AG10803 (cell line): ENCODE measurements around the gene TGM1.

Experiments used
- DNase-seq: peaks from one replicate; pipeline ENCODE4 v3.0.0; 2010; ENCODE audit warnings: low read depth
- H3K4me3 ChIP-seq: 2 replicates; pipeline ENCODE4 v1.5.1; 2011; ENCODE audit warnings: mild to moderate bottlenecking, low read length, control low read depth
- TF ChIP-seq, protein P1 (sequence below): conservative IDR thresholded peaks from 2 replicates; pipeline ENCODE4 v1.5.1; 2011; ENCODE audit warnings: mild to moderate bottlenecking, low read length, control low read depth, inconsistent platforms

The TGM1 gene

DNA sequence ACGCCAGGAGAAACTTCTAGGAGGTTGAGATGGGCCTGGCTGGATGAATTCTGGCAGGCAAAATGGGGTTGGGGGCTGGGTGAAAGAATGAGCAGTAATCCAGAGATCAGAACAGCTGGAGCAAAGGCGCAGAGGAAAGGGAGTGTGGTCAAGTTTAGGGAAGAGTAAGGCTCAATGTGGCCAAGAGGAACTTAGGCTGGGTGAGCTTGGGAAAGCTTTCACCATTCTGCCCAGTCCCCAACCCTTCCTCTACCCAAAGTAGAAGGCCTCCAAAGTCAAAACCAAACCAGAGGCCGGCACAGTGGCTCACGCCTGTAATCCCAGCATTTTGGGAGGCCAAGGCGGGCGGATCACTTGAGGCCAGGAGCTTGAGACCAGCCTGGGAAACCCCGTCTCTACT, 18.7 kb upstream of the TGM1 start:
- H3K4me3 ChIP-seq, result no peak overlapping the region
- DNase-seq, result no peak
- TF ChIP-seq, protein P1, sequence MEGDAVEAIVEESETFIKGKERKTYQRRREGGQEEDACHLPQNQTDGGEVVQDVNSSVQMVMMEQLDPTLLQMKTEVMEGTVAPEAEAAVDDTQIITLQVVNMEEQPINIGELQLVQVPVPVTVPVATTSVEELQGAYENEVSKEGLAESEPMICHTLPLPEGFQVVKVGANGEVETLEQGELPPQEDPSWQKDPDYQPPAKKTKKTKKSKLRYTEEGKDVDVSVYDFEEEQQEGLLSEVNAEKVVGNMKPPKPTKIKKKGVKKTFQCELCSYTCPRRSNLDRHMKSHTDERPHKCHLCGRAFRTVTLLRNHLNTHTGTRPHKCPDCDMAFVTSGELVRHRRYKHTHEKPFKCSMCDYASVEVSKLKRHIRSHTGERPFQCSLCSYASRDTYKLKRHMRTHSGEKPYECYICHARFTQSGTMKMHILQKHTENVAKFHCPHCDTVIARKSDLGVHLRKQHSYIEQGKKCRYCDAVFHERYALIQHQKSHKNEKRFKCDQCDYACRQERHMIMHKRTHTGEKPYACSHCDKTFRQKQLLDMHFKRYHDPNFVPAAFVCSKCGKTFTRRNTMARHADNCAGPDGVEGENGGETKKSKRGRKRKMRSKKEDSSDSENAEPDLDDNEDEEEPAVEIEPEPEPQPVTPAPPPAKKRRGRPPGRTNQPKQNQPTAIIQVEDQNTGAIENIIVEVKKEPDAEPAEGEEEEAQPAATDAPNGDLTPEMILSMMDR, result no peak

DNA sequence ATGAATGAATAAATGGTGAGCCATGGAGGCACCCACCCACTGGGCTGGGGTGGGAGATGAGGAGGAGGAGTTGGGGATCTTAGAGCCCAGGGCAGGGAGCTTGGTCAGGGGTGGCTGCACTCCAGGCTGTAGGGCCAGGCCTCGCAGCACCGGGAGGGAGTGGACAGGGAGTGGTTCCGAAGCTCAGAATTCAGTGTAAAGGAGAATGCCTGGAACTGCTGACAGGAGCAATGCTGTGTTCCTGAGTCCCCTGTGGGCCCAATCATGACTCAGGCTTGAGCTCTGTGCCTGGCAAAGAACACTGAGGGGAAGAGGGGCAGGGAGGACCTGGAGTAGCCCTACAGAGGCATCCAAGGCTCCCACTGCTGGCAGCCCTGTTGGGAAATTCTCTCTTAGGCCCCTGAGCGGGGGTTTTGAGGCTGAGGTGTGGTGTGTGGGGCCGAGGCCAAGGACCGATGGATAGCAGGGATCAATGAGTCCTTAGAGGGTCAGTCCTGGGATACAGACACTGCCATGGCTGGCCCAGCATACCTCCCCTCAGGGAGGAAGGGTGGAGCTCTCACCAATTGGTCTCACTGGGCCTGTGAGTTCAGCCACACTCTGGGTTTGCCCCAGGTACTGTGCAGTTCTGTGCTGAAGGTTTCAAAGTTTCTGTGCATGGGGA, 18.0 kb upstream of the TGM1 start:
- TF ChIP-seq, protein P1, result no peak
- no peak overlapping the region for H3K4me3 ChIP-seq
- no peak for DNase-seq

DNA sequence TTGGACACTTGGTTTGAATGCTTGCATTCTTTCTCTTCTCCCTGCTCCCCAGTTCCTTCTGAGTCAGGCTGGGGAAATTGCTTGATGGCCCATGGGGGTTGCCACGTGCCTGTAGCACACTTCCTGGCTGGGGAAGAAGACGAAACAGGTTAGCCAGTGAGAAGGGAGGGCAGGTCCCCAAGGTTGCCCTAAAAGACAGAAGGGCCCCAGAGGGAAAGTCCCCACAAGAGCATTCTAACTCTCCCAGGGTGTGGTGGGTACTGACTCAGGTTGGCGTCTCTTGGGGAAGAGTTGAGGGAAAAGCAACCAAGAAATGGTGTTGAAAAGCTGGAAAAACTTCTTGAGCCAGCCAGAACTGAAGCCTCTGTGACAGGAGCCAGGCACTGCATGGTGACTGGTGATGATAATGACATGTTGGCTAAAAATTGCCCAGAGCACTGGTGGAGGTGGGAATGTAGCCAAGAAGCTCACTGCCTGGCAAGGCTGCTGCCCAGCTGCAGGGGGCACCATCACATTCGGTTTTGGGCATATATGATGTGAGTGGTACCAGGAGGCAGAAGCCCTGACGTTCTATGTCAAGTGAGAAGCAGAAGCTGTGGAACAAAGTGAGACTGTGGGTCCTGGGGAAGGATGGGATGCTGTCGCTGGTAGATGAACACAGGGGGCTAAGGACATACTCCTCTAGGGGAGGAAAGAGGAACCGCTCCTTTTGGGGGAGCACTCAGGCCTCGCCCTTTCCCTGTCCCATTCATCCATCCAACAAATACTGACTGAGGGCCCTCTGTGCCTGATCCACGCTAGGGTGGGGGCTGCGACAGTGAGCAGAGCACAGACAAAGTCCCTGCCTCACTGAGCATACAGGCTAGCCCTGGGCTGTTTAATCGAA, 16.6 kb upstream of the TGM1 start:
- no peak for DNase-seq

DNA sequence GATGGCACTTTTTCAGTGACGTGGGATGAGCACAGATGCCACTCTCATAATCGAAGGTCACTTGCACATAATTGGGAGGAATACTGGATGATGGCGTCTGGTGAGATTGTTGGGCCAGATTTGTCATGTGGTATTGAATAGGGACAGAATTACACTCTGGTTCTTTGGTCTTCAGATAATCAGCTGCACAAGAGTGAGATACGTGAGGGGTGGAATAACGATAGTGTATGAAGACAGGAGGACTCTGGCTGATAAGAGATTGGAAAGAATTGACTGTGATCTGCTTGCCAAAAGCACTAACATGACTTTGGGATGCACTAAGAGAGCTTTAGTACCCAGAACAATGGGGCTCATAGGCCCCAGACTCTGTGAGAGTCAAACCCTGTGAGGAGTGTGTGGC, 15.4 kb upstream of the TGM1 start:
- H3K4me3 ChIP-seq, result no peak overlapping the region
- TF ChIP-seq, protein P1, result no peak
- DNase-seq, result no peak

More for the DNA sequence above, 16.6 kb upstream of the TGM1 start:
- TF ChIP-seq, protein P1, result peak; percentile 19
- H3K4me3 ChIP-seq, result no peak overlapping the region

DNA sequence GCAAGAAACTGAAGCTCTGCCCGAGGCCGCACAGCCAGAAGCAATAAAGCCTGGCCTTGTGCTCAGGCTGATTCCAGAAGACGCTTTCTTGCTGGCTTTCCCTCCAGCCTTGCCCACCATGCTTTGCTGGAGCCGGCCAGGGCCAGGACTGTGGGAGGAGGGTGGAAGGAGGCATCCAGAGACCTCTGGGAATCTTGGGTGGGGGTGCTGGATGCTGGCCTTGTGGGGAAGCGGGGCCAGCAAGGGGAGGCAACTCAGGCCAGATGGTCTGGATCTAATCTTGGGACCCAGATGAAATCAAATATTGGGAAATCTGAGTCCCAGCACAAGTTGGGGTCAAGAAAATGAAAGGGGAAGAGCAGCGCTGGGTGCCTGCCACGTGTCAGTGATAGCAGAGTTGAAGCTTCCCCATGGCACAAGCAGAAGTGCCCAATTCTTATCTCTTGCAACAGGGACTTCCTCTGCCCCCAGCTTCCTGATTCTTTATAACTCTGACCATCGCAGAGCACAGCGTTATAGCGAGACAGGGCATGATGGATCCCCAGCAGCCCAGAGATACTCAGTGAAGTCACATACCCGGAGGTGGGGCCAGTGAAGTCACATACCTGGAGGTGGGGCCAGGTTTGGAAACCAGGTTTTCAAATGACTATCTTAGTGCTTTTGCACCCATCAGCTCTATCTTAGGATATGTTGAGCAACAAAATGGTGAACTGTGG, 14.8 kb upstream of the TGM1 start:
- TF ChIP-seq, protein P1, result no peak
- no peak overlapping the region for H3K4me3 ChIP-seq
- DNase-seq, result no peak

DNA sequence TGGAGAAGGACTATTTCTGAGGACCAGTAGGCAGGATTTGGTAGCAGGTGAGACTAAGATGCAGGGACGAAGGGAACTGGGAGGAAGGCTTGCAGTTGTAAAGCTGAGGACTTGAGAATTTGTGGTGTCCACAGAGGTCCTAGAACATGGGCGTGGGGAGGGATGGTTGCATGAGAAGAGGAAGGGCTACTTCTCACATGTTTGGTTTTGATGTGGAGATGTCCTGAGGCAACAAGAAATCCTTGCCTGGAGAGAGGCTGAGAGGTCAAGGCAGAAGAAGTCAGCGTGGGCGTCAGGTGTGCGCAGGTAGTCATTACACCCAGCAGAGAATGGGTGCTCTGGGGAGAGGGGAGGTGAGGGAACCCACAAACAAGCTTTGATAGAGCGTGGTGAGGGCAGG, 14.1 kb upstream of the TGM1 start:
- DNase-seq, result no peak

More for the DNA sequence above, 14.1 kb upstream of the TGM1 start:
- TF ChIP-seq, protein P1, result no peak
- no peak overlapping the region for H3K4me3 ChIP-seq
